Measurements from ENCODE around the gene TRAF6. TPM values are rescaled to one million over a fixed set of nuclear protein-coding genes. Genes with fewer than 3 reads are reported as not detected.

TRAF6 gene
- polyA plus RNA-seq, 1 experiment = 6.2 TPM

DNA sequence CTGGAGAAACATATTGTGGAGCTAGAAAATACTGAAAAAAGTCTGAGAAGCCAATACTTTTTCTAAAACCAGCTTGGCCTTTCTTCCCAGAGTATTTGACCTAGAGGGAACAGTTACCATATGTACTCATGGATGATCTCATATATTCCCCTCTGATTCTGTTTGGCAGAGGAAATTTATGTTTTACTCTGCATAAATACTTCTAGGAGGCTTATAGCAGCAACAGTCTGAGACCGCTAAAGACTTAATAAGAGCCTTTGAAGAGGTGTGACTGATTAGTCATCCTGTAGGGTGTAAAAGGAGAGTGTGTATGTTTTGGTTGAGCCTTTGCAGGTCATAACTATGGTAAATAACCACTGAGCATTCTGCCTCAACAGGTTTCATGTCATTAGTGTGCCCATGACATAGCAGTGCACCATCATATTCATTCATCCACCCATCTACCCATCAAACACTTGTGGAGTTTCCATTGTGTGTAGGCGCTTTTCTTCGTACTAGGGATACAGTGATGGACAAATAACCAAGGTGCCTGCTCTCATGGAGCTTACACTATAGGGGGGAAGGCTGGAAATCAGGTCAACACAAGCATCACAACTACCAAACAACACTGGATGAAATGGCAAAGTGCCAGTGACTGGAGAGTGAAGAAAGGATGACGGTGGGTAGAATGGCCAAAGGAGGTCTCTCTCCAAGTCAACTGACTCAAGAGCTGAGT lies 44.5 kb downstream of the TRAF6 start:
- H3K4me3 ChIP-seq (ENCODE audit: low read depth, low read length) = no peak overlapping the region
- TF ChIP-seq CTCF (IDR thresholded peaks at IDR 0.05; ENCODE audit: insufficient read depth, low read depth, low read length) = no peak
- H3K36me3 ChIP-seq (ENCODE audit: control insufficient read depth, insufficient read depth, low read length) = peaks cover 6% of the 10 kb centered on the region
- ChIA-PET POLR2A (interaction anchor here (0.7 kb wide), 1 partner anchor 16 kb away, joined by 3 read pairs; no protein-coding TSS in a partner anchor), CTCF (interaction anchor here (1.4 to 6.8 kb wide), 4 partner anchors 12 to 174 kb away, joined by 3 to 41 read pairs (median 8); partner anchors contain the start of gene COMMD9)
- DNase-seq (ENCODE audit: low read depth) = no peak
- no peaks in the 10 kb centered on the region for H3K27me3 ChIP-seq (ENCODE audit: control insufficient read depth, insufficient read depth, low read length)

DNA sequence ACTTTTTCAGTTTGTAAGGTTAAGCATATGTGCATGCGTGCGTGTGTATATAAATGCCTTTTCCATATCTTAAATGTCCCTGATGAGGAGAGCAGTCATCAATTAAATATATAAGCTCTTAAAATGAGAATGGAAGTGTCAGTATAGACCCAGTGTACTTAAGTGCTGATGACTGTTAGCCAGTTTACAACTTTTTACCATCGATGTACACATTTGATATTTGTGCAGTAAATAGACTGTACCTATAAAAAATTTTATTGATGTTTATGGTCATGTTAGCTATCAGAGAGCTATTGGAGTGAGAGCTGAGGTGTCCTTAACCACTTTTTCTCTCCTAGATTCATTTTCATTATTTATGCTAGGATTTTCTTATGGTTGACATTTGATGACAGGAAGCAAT lies 45.4 kb downstream of the TRAF6 start:
- TF ChIP-seq CTCF (IDR thresholded peaks at IDR 0.05; ENCODE audit: insufficient read depth, low read depth, low read length) = no peak
- POLR2A ChIA-PET = interaction anchor here (0.7 kb wide), 1 partner anchor 15 kb away, joined by 3 read pairs; no protein-coding TSS in a partner anchor
- CTCF ChIA-PET = interaction anchor here (1.0 to 2.6 kb wide), 3 partner anchors 12 to 172 kb away, joined by 3 to 11 read pairs (median 4); no protein-coding TSS in a partner anchor
- H3K27me3 ChIP-seq (ENCODE audit: control insufficient read depth, insufficient read depth, low read length) = no peaks in the 10 kb centered on the region
- no peak for DNase-seq (ENCODE audit: low read depth)
- H3K36me3 ChIP-seq (ENCODE audit: control insufficient read depth, insufficient read depth, low read length) = peaks cover 6% of the 10 kb centered on the region
- H3K4me3 ChIP-seq (ENCODE audit: low read depth, low read length) = no peak overlapping the region

GRCh38 chr11:36463781-36464180 lies 46.3 kb downstream of the TRAF6 start:
- peaks cover 6% of the 10 kb centered on the region for H3K36me3 ChIP-seq (ENCODE audit: control insufficient read depth, insufficient read depth, low read length)
- no peaks in the 10 kb centered on the region for H3K27me3 ChIP-seq (ENCODE audit: control insufficient read depth, insufficient read depth, low read length)
- H3K4me3 ChIP-seq (ENCODE audit: low read depth, low read length) = no peak overlapping the region
- ChIA-PET POLR2A (no interaction called here), CTCF (interaction anchor here (0.6 to 2.6 kb wide), 5 partner anchors 11 to 171 kb away, joined by 3 to 11 read pairs (median 4); no protein-coding TSS in a partner anchor)
- DNase-seq (ENCODE audit: low read depth) = peak; percentile 27
- no peak for TF ChIP-seq CTCF (IDR thresholded peaks at IDR 0.05; ENCODE audit: insufficient read depth, low read depth, low read length)

GRCh38 chr11:36462321-36462720 lies 47.8 kb downstream of the TRAF6 start:
- Histone ChIP-seq H3K4me3 (ENCODE audit: low read depth, low read length) (no peak overlapping the region), H3K36me3 (ENCODE audit: control insufficient read depth, insufficient read depth, low read length) (peaks cover 6% of the 10 kb centered on the region), H3K27me3 (ENCODE audit: control insufficient read depth, insufficient read depth, low read length) (no peaks in the 10 kb centered on the region)
- TF ChIP-seq CTCF (IDR thresholded peaks at IDR 0.05; ENCODE audit: insufficient read depth, low read depth, low read length) = no peak
- DNase-seq (ENCODE audit: low read depth) = no peak
- ChIA-PET POLR2A (no interaction called here), CTCF (interaction anchor here (1.1 to 2.5 kb wide), 3 partner anchors 16 to 170 kb away, joined by 3 to 8 read pairs (median 4); no protein-coding TSS in a partner anchor)

GRCh38 chr11:36460220-36460619 lies 49.9 kb downstream of the TRAF6 start:
- CTCF ChIA-PET = interaction anchor here (1.0 kb wide), 1 partner anchor 83 kb away, joined by 3 read pairs; no protein-coding TSS in a partner anchor
- no peak for DNase-seq (ENCODE audit: low read depth)
- no peak for TF ChIP-seq CTCF (IDR thresholded peaks at IDR 0.05; ENCODE audit: insufficient read depth, low read depth, low read length)
- no peak overlapping the region for H3K4me3 ChIP-seq (ENCODE audit: low read depth, low read length)
- H3K27me3 ChIP-seq (ENCODE audit: control insufficient read depth, insufficient read depth, low read length) = no peaks in the 10 kb centered on the region
- POLR2A ChIA-PET = no interaction called here
- peaks cover 6% of the 10 kb centered on the region for H3K36me3 ChIP-seq (ENCODE audit: control insufficient read depth, insufficient read depth, low read length)

Data from BJ (cell line).